ENCODE results near the gene MMP21. TPM values are rescaled to one million over a fixed set of nuclear protein-coding genes. Genes with fewer than 3 reads are reported as not detected.

Gene MMP21
- total and polyA plus RNA-seq, 10 donors = 0.09 to 0.68 (median 0.30) TPM; not detected in 2

- Histone ChIP-seq H3K4me3 (no peak overlapping the region), H3K27me3 (replicated peaks in 1 of 7) (peaks cover 0 to 2% (median 0%) of the 10 kb centered on the region in 7 donors), H3K27ac (peak overlapping the region in 4 of 8 donors; percentile 35 to 46 (median 43)), H3K4me1 (no peaks in the 10 kb centered on the region), H3K9me3 (no peaks in the 10 kb centered on the region), H3K36me3 (peaks cover 6 to 57% (median 28%) of the 10 kb centered on the region in 6 donors)
- TF ChIP-seq CTCF (IDR thresholded peaks at IDR 0.05 in 8 of 11, conservative IDR thresholded peaks at IDR 0.05 in 3 of 11) (no peak), POLR2A (IDR thresholded peaks at IDR 0.05) (no peak), POLR2AphosphoS5 (IDR thresholded peaks at IDR 0.05) (no peak)
- DNase-seq = no peak
- intact Hi-C loops (cut with DNase I; ENCODE audit: low total_unique reads) = no loop called here
- 73 to 90% (median 80%) methylated on average over 4 of the region's 4 CpGs for WGBS, 5 donors
Observed at GRCh38 chr10:125768219-125768855, 7.3 kb downstream of the MMP21 start.

- H3K4me1 ChIP-seq = no peaks in the 10 kb centered on the region
- WGBS, 5 donors = 81 to 93% (median 86%) methylated on average over 4 of the region's 4 CpGs
- H3K27ac ChIP-seq = no peak overlapping the region
- H3K9me3 ChIP-seq = no peaks in the 10 kb centered on the region
- no peak for DNase-seq
- no peak overlapping the region for H3K4me3 ChIP-seq
- TF ChIP-seq POLR2A (IDR thresholded peaks at IDR 0.05) = no peak
- no peak for TF ChIP-seq CTCF (IDR thresholded peaks at IDR 0.05 in 8 of 11, conservative IDR thresholded peaks at IDR 0.05 in 3 of 11)
- no peak for TF ChIP-seq POLR2AphosphoS5 (IDR thresholded peaks at IDR 0.05)
- H3K27me3 ChIP-seq (replicated peaks in 1 of 7) = no peaks in the 10 kb centered on the region
- intact Hi-C loops (cut with DNase I; ENCODE audit: low total_unique reads) = no loop called here
- H3K36me3 ChIP-seq = peaks cover 6 to 74% (median 42%) of the 10 kb centered on the region in 6 donors
Observed at GRCh38 chr10:125766511-125766910, 9.1 kb downstream of the MMP21 start.

GRCh38 chr10:125765835-125766234 lies 9.8 kb downstream of the MMP21 start:
- Histone ChIP-seq H3K27me3 (replicated peaks in 1 of 7) (no peaks in the 10 kb centered on the region), H3K36me3 (peaks cover 6 to 81% (median 46%) of the 10 kb centered on the region in 6 donors), H3K9me3 (no peaks in the 10 kb centered on the region), H3K4me1 (no peaks in the 10 kb centered on the region), H3K4me3 (no peak overlapping the region), H3K27ac (no peak overlapping the region)
- DNase-seq = no peak
- intact Hi-C loops (cut with DNase I; ENCODE audit: low total_unique reads) = no loop called here
- no peak for TF ChIP-seq POLR2A (IDR thresholded peaks at IDR 0.05)
- WGBS, 5 donors = 94 to 98% (median 95%) methylated on average over 2 of the region's 2 CpGs

GRCh38 chr10:125762692-125763648 lies 12.7 kb downstream of the MMP21 start:
- Histone ChIP-seq H3K4me3 (no peak overlapping the region), H3K9me3 (no peaks in the 10 kb centered on the region), H3K4me1 (no peaks in the 10 kb centered on the region), H3K36me3 (peaks cover 6 to 99% (median 69%) of the 10 kb centered on the region in 6 donors), H3K27ac (no peak overlapping the region), H3K27me3 (replicated peaks in 1 of 7) (no peaks in the 10 kb centered on the region)
- intact Hi-C loops (cut with DNase I; ENCODE audit: low total_unique reads) = no loop called here
- DNase-seq = no peak
- no peak for TF ChIP-seq CTCF (IDR thresholded peaks at IDR 0.05 in 8 of 11, conservative IDR thresholded peaks at IDR 0.05 in 3 of 11)
- TF ChIP-seq POLR2A (IDR thresholded peaks at IDR 0.05) = no peak
- TF ChIP-seq POLR2AphosphoS5 (IDR thresholded peaks at IDR 0.05) = no peak
- 94 to 96% (median 95%) methylated on average over 24 of the region's 24 CpGs for WGBS, 5 donors
